ENCODE data around the gene PTPRN2. TPM values are rescaled to one million over a fixed set of nuclear protein-coding genes. Genes with fewer than 3 reads are reported as not detected.

Gene PTPRN2
- total and polyA plus RNA-seq, 4 donors, result 18.1 to 69.9 (median 50.4) TPM

DNA sequence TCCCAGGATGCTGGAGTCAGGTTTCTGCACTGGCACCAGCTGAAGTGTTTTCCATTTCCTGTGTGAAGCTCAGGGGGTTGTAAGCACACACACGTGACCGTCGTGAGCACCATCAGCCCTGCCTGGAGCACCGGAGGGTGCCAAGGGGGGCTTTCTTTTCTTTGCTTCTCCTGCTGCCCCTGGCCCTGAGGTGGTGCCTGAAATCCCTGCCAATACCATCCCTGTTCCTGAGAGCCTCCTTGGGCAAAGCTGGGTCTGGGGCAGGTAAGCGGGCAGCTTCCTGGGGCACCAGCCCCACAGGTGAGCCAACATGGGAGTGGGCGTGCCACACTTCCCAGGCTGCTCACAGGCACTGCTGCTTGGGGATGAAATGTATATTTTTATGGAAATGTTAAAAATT, 657.2 kb downstream of the PTPRN2 start:
- H3K36me3 ChIP-seq (ENCODE audit: control insufficient read depth, insufficient read depth, low read length), result no peaks in the 10 kb centered on the region
- WGBS (ENCODE audit: insufficient coverage), result 71% methylated on average over 5 of the region's 6 CpGs
- H3K27me3 ChIP-seq (ENCODE audit: control insufficient read depth, insufficient read depth, low read length), result no peaks in the 10 kb centered on the region
- no peak overlapping the region for H3K27ac ChIP-seq (ENCODE audit: low read depth, low read length)
- H3K4me3 ChIP-seq (ENCODE audit: low read depth, low read length), result no peak overlapping the region
- H3K9me3 ChIP-seq (ENCODE audit: control insufficient read depth, insufficient read depth, low read length), result no peaks in the 10 kb centered on the region
- no peak for DNase-seq (ENCODE audit: low read depth in 4 of 6, low spot score in 6 of 6)
- peaks cover 16% of the 10 kb centered on the region for H3K4me1 ChIP-seq (ENCODE audit: control insufficient read depth, insufficient read depth, low read length)

DNA sequence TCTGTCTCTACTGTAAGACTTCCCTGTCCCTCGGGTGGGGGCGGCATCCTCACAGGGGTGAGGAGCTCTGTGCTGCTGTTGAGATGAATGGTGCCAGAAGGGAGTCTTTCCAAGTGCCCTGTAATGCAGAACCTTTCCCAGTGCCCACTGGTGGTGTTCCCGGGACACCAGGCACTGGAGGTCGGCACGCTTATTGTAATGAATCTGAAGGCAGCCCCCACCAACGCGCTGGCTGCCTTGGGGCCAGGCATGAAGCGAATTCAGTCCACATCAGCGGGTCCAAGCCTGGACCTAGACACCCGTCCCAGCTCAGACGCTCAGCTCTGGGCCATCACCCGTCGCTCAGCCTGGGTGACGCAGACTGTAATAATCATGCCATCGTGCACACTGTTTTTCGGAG, 658.0 kb downstream of the PTPRN2 start:
- Histone ChIP-seq H3K27me3 (ENCODE audit: control insufficient read depth, insufficient read depth, low read length) (no peaks in the 10 kb centered on the region), H3K36me3 (ENCODE audit: control insufficient read depth, insufficient read depth, low read length) (no peaks in the 10 kb centered on the region), H3K27ac (ENCODE audit: low read depth, low read length) (no peak overlapping the region), H3K4me3 (ENCODE audit: low read depth, low read length) (no peak overlapping the region), H3K4me1 (ENCODE audit: control insufficient read depth, insufficient read depth, low read length) (peaks cover 16% of the 10 kb centered on the region), H3K9me3 (ENCODE audit: control insufficient read depth, insufficient read depth, low read length) (no peaks in the 10 kb centered on the region)
- 73% methylated on average over 15 of the region's 16 CpGs for WGBS (ENCODE audit: insufficient coverage)
- DNase-seq (ENCODE audit: low read depth in 4 of 6, low spot score in 6 of 6), result no peak

DNA sequence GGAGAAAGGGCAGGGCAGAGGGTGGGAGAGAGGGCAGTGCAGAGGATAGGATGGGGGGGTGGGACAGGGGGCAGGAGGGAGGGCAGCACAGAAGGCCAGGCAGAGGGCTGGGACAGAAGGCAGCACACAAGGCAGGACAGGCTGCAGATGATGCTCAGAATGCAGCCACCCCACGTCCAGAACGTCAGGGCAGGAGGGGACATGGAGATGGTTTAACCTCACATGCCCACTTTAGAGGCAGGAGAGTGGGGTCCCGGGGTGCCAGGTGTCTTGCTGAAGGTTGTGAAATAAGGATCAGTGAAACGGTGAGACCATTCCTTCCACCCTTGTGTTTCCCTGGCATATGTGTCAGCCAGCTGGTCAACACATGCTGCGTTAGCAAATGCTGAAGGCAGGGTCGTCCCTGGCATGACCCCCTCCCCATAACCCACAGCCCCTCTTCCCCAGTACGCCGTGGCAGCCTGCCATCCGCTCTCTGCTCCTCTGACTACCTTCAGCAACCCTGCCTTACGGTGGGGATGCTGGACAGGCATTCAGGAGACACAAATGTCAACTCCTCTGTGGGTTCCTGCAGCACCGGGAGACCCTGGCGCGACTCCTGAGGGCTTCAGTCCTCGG, 658.7 kb downstream of the PTPRN2 start:
- no peaks in the 10 kb centered on the region for H3K27me3 ChIP-seq (ENCODE audit: control insufficient read depth, insufficient read depth, low read length)
- no peak overlapping the region for H3K4me3 ChIP-seq (ENCODE audit: low read depth, low read length)
- peaks cover 16% of the 10 kb centered on the region for H3K4me1 ChIP-seq (ENCODE audit: control insufficient read depth, insufficient read depth, low read length)
- H3K9me3 ChIP-seq (ENCODE audit: control insufficient read depth, insufficient read depth, low read length), result no peaks in the 10 kb centered on the region
- no peak overlapping the region for H3K27ac ChIP-seq (ENCODE audit: low read depth, low read length)
- 70% methylated on average over 12 of the region's 14 CpGs for WGBS (ENCODE audit: insufficient coverage)
- no peak for DNase-seq (ENCODE audit: low read depth in 4 of 6, low spot score in 6 of 6)
- no peaks in the 10 kb centered on the region for H3K36me3 ChIP-seq (ENCODE audit: control insufficient read depth, insufficient read depth, low read length)

DNA sequence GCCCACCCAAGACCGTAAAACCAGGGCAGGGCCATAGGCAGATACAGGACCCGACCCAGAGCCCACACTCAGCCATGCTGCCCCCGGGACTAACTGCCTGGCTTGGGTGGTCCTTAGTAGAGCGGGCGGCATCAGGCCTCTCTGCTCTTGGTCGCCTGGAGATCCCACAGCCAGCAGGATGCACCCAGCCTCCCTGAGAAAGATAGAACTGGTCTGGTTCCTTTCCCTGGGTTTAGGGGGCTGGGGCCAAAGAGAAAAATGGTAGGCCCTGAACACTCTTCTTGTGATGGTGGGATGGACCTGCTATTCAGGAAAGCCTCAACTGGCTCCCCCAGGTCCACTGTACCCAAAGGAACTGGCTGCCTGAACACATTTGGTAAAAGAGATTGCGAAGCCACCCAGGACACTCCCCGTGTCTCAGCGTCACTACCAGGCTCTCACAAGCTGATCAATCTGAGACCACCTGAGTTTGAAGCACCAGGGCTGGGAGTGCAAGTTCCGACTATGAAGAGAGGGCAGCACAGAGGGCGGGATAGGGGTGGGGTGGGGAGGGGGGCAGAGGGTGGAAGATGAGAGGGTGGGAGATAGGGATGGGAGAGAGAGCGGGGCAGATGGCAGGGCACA, 659.3 kb downstream of the PTPRN2 start:
- no peaks in the 10 kb centered on the region for H3K36me3 ChIP-seq (ENCODE audit: control insufficient read depth, insufficient read depth, low read length)
- 95% methylated on average over 12 of the region's 12 CpGs for WGBS (ENCODE audit: insufficient coverage)
- H3K27me3 ChIP-seq (ENCODE audit: control insufficient read depth, insufficient read depth, low read length), result no peaks in the 10 kb centered on the region
- no peaks in the 10 kb centered on the region for H3K9me3 ChIP-seq (ENCODE audit: control insufficient read depth, insufficient read depth, low read length)
- no peak overlapping the region for H3K4me3 ChIP-seq (ENCODE audit: low read depth, low read length)
- H3K4me1 ChIP-seq (ENCODE audit: control insufficient read depth, insufficient read depth, low read length), result peaks cover 16% of the 10 kb centered on the region
- H3K27ac ChIP-seq (ENCODE audit: low read depth, low read length), result no peak overlapping the region
- DNase-seq (ENCODE audit: low read depth in 4 of 6, low spot score in 6 of 6), result no peak

DNA sequence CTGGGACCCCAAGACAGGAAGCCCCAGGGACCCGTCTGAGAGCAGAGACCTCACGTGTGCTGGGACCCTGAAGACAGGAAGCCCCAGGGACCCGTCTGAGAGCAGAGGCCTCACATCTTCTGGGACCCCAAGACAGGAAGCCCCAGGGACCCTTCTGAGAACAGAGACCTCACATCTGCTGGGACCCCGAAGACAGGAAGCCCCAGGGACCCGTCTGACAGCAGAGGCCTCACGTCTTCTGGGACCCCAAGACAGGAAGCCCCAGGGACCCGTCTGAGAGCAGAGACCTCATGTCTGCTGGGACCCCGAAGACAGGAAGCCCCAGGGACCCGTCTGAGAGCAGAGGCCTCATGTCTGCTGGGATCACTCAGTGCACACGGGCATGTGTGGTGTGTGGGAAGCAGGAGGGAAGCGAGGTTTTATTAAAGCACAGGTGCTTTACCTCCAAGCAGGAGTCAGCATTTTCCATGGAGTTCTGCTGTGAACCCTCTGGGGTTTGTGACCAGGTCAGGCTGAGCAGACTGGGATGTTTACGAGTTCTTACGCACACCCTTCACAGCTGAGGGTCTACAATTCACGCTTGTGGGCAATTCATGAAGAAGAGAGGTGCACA, 660.2 kb downstream of the PTPRN2 start:
- Histone ChIP-seq H3K27me3 (ENCODE audit: control insufficient read depth, insufficient read depth, low read length) (no peaks in the 10 kb centered on the region), H3K36me3 (ENCODE audit: control insufficient read depth, insufficient read depth, low read length) (no peaks in the 10 kb centered on the region), H3K9me3 (ENCODE audit: control insufficient read depth, insufficient read depth, low read length) (no peaks in the 10 kb centered on the region), H3K4me1 (ENCODE audit: control insufficient read depth, insufficient read depth, low read length) (peaks cover 16% of the 10 kb centered on the region), H3K4me3 (ENCODE audit: low read depth, low read length) (no peak overlapping the region), H3K27ac (ENCODE audit: low read depth, low read length) (no peak overlapping the region)
- 72% methylated on average over 11 of the region's 14 CpGs for WGBS (ENCODE audit: insufficient coverage)
- DNase-seq (ENCODE audit: low read depth in 4 of 6, low spot score in 6 of 6), result no peak

DNA sequence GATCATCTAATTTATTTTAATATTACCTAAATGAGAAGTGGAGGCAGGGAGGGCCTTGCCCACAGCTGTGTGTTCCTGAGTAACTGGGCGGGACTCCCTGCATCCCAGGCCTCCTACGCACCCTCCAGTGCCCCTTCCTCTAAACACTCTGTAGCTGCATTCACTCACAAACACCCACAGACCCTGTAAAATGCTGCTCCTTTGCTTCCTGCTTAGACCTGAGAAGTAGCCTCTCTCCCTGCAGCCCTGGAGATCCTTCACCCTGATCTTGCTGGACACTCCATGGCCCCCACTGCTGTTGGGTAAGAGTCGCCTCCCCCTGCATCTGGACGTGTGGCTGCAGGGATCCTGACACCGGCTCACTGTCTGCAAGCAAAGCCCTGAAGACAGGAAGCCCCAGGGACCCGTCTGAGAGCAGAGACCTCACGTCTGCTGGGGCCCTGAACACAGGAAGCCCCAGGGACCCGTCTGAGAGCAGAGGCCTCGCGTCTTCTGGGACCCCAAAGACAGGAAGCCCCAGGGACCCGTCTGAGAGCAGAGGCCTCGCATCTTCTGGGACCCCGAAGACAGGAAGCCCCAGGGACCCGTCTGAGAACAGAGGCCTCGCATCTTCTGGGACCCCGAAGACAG, 661.0 kb downstream of the PTPRN2 start:
- Histone ChIP-seq H3K4me1 (ENCODE audit: control insufficient read depth, insufficient read depth, low read length) (peaks cover 16% of the 10 kb centered on the region), H3K36me3 (ENCODE audit: control insufficient read depth, insufficient read depth, low read length) (no peaks in the 10 kb centered on the region), H3K9me3 (ENCODE audit: control insufficient read depth, insufficient read depth, low read length) (no peaks in the 10 kb centered on the region), H3K27me3 (ENCODE audit: control insufficient read depth, insufficient read depth, low read length) (no peaks in the 10 kb centered on the region), H3K4me3 (ENCODE audit: low read depth, low read length) (no peak overlapping the region), H3K27ac (ENCODE audit: low read depth, low read length) (no peak overlapping the region)
- WGBS (ENCODE audit: insufficient coverage), result 69% methylated on average over 16 of the region's 16 CpGs
- no peak for DNase-seq (ENCODE audit: low read depth in 4 of 6, low spot score in 6 of 6)

DNA sequence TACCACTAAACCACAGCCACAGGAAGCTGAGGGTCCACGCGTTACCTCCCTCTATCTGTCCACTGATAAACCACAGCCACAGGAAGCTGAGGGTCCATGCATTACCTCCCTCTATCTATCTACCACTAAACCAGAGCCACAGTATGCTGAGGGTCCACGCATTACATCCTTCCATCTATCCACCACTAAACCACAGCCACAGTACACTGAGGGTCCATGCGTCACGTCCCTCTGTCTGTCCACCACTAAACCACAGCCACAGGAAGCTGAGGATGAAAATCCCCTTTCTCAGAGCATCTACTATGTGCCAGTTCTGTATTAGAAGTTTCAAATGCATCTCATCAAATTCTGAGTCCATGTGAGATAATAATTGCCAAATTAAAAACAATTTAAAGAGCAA, 661.5 kb downstream of the PTPRN2 start:
- no peak for DNase-seq (ENCODE audit: low read depth in 4 of 6, low spot score in 6 of 6)
- no peak overlapping the region for H3K27ac ChIP-seq (ENCODE audit: low read depth, low read length)
- WGBS (ENCODE audit: insufficient coverage), result 77% methylated on average over 3 of the region's 5 CpGs
- no peaks in the 10 kb centered on the region for H3K36me3 ChIP-seq (ENCODE audit: control insufficient read depth, insufficient read depth, low read length)
- H3K27me3 ChIP-seq (ENCODE audit: control insufficient read depth, insufficient read depth, low read length), result no peaks in the 10 kb centered on the region
- H3K4me1 ChIP-seq (ENCODE audit: control insufficient read depth, insufficient read depth, low read length), result peaks cover 16% of the 10 kb centered on the region
- H3K9me3 ChIP-seq (ENCODE audit: control insufficient read depth, insufficient read depth, low read length), result no peaks in the 10 kb centered on the region
- no peak overlapping the region for H3K4me3 ChIP-seq (ENCODE audit: low read depth, low read length)

DNA sequence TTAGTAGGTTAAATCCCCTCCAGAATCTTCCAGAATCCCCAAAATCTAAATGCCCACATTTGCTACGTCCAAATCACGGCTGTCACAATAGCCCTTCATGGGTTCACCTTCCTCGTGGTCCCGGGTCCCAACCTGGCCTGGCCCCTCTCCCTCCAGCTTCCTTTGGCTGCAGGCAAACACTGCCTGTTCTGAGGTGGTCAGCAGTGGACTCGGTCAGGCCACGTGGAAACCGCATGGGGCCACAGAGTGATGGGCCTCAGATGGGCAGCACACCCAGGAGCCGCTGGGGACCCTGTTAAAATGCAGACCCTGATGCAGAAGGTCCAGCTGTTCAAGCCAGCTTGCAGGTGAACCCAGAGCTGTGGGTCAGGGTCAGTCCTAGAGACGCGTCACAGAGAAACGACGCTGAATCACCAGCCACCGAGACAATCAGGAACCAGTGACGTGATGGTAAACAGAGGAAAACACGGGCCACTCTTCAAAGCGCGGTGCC, 662.2 kb downstream of the PTPRN2 start:
- DNase-seq (ENCODE audit: low read depth in 4 of 6, low spot score in 6 of 6), result no peak
- WGBS (ENCODE audit: insufficient coverage), result 82% methylated on average over 15 of the region's 17 CpGs
- H3K36me3 ChIP-seq (ENCODE audit: control insufficient read depth, insufficient read depth, low read length), result no peaks in the 10 kb centered on the region
- H3K9me3 ChIP-seq (ENCODE audit: control insufficient read depth, insufficient read depth, low read length), result no peaks in the 10 kb centered on the region
- no peaks in the 10 kb centered on the region for H3K27me3 ChIP-seq (ENCODE audit: control insufficient read depth, insufficient read depth, low read length)
- peaks cover 9% of the 10 kb centered on the region for H3K4me1 ChIP-seq (ENCODE audit: control insufficient read depth, insufficient read depth, low read length)
- no peak overlapping the region for H3K27ac ChIP-seq (ENCODE audit: low read depth, low read length)
- H3K4me3 ChIP-seq (ENCODE audit: low read depth, low read length), result no peak overlapping the region

DNA sequence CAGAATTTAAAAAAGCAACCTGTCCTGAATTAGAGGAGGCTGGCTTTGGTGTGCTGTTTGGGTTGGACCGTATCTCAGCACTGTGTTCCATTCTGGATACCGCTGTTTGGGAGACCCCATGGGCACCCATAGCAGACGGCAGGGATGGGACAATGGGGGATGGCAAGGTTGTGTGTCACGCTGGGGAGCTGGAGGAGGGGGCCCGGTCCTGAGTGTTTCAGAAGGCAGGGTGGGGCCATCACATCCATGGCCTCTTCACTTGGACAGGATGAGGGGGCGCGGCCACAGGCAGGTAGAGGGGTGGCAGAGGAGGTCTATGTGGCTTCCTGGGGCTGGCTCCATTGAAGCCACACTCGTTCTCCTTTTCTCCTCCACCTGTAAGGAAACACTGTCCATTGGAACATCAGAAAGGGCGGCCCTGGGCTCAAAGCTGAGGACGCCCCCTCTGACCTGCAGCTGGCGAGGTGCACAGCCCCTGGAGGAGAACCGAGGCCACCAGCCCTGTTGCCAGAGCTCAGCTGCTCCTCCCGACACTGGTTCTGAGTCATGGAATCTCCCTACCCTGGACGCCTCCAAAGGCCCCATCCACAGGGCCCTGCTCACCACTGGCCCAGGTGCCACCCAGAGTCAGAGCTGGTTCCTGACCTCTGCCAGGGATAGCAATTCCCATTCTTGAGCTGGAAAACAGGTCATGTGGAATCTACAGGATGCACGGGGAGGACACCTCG, 663.6 kb downstream of the PTPRN2 start:
- no peak for DNase-seq (ENCODE audit: low read depth in 4 of 6, low spot score in 6 of 6)
- WGBS (ENCODE audit: insufficient coverage), result 91% methylated on average over 15 of the region's 16 CpGs
- H3K27ac ChIP-seq (ENCODE audit: low read depth, low read length), result no peak overlapping the region
- H3K36me3 ChIP-seq (ENCODE audit: control insufficient read depth, insufficient read depth, low read length), result no peaks in the 10 kb centered on the region
- no peak overlapping the region for H3K4me3 ChIP-seq (ENCODE audit: low read depth, low read length)
- H3K27me3 ChIP-seq (ENCODE audit: control insufficient read depth, insufficient read depth, low read length), result no peaks in the 10 kb centered on the region
- no peaks in the 10 kb centered on the region for H3K9me3 ChIP-seq (ENCODE audit: control insufficient read depth, insufficient read depth, low read length)
- no peaks in the 10 kb centered on the region for H3K4me1 ChIP-seq (ENCODE audit: control insufficient read depth, insufficient read depth, low read length)
